K562 (cell line): ENCODE results near the gene DCP1B. TPM values are rescaled to one million over a fixed set of nuclear protein-coding genes. Genes with fewer than 3 reads are reported as not detected.

ENCODE experiments used
- ATAC-seq: fragments of 200-7000 bp; cut with Tn5 transposase; 3 replicates; pipeline ENCODE4 v1.9.1; 2020; ENCODE audit warnings: moderate library complexity
- BruUV-seq: library from RNA; stranded (reverse); fragments of 400-500 nt; replicated peaks from 2 replicates; lab custom pipeline; 2021; lab: Mats Ljungman, UMichigan
- CTCF ChIA-PET: fragments of 300-600 bp; formaldehyde crosslinking; extraction: SDS; loops from one replicate; lab custom pipeline; 2021; ENCODE audit warnings: low intra/inter-chr PET ratio; lab: Yijun Ruan, JAX
- POLR2A ChIA-PET: fragments of 300-600, 350-650 bp; sonication (Branson Sonifier 250); formaldehyde crosslinking; extraction: SDS; loops from one replicate; lab custom pipeline; 2021; ENCODE audit warnings: antibody characterized with exemption, inconsistent platforms; lab: Yijun Ruan, JAX
- DNase-seq, 4 experiments: peaks; one replicate each; pipeline versions ENCODE4 v3.0.0 to v3.0.0-alpha.2; 2011 to 2018; ENCODE audit warnings: low spot score in 3 of 4, mixed read lengths in 3 of 4; ENCODE audit errors: extremely low read depth in 1 of 4
- FAIRE-seq: peaks from 2 replicates; lab custom pipeline; 2011; peaks lifted over from hg19 to GRCh38; lab: Jason Lieb, UNC
- H2AFZ ChIP-seq: 2 replicates; pipeline ENCODE4 v1.6.0; 2011; ENCODE audit warnings: low read depth, low read length, control low read depth, inconsistent platforms
- H3K27ac ChIP-seq: fragments of 200-600 bp; 3 replicates; pipeline ENCODE4 v1.8.0; 2011; ENCODE audit warnings: low read depth, mild to moderate bottlenecking, control low read depth, inconsistent platforms, low read length, moderate library complexity, mixed read lengths; ENCODE audit errors: extremely low read depth
- H3K27me3 ChIP-seq, 2 experiments: fragments of 300-600 bp in 1 of 2; 2 replicates in 1 of 2; 3 replicates in 1 of 2; pipeline versions ENCODE4 v1.6.0 to v1.8.0; 2011; ENCODE audit warnings: inconsistent platforms in 2 of 2, low read length in 2 of 2, mild to moderate bottlenecking in 1 of 2, mixed read lengths in 1 of 2, moderate library complexity in 1 of 2; ENCODE audit not compliant: control insufficient read depth in 2 of 2, insufficient read depth in 2 of 2
- H3K36me3 ChIP-seq: fragments of 300-600 bp; 3 replicates; pipeline ENCODE4 v1.8.0; 2011; ENCODE audit warnings: mild to moderate bottlenecking, low read length, inconsistent platforms; ENCODE audit not compliant: control insufficient read depth, insufficient read depth
- H3K4me1 ChIP-seq, 2 experiments: fragments of 200-600 bp in 1 of 2; replicated peaks in 1 of 2; 2 replicates in 1 of 2; 3 replicates in 1 of 2; pipeline versions ENCODE4 v1.5.1 to v1.8.0; 2011; ENCODE audit warnings: inconsistent platforms in 2 of 2, low read length in 2 of 2, mild to moderate bottlenecking in 1 of 2, mixed read lengths in 1 of 2, moderate library complexity in 1 of 2; ENCODE audit not compliant: control insufficient read depth in 2 of 2, insufficient read depth in 2 of 2
- H3K4me2 ChIP-seq: 2 replicates; pipeline ENCODE4 v1.6.1; 2011; ENCODE audit warnings: low read length, control low read depth, inconsistent platforms, mixed read lengths; ENCODE audit not compliant: insufficient read depth
- H3K4me3 ChIP-seq: fragments of 200-600 bp; sonication (generic), shearing (Covaris generic); 2 replicates; pipeline ENCODE4 v1.5.1; 2016; ENCODE audit warnings: control low read depth, inconsistent platforms
- H3K79me2 ChIP-seq: fragments of 200-600 bp; 3 replicates; pipeline ENCODE4 v1.8.0; 2011; ENCODE audit warnings: low read length, inconsistent platforms; ENCODE audit not compliant: control insufficient read depth, insufficient read depth
- H3K9ac ChIP-seq, 2 experiments: 2 replicates each; pipeline versions ENCODE4 v1.6.0 to v1.6.1; 2011; ENCODE audit warnings: low read depth in 2 of 2, low read length in 2 of 2, control low read depth in 1 of 2, inconsistent platforms in 1 of 2, mild to moderate bottlenecking in 1 of 2, mixed read lengths in 1 of 2; ENCODE audit not compliant: insufficient read depth in 1 of 2
- H3K9me1 ChIP-seq: one replicate; pipeline ENCODE4 v1.6.0; 2011; ENCODE audit warnings: inconsistent platforms, mild to moderate bottlenecking, low read length, moderate library complexity; ENCODE audit not compliant: control insufficient read depth, insufficient read depth
- H3K9me3 ChIP-seq: replicated peaks from 2 replicates; pipeline ENCODE4 v1.5.1; 2011; ENCODE audit warnings: low read depth, low read length, inconsistent platforms; ENCODE audit not compliant: control insufficient read depth, insufficient read depth
- H4K20me1 ChIP-seq: replicated peaks from 2 replicates; pipeline ENCODE4 v1.6.1; 2011; ENCODE audit warnings: low read length, inconsistent platforms, mixed read lengths; ENCODE audit not compliant: control insufficient read depth, insufficient read depth
- CHD1 ChIP-seq: fragments of 200-600 bp; sonication (generic); IDR thresholded peaks from one replicate; pipeline ENCODE4 v1.6.1; 2012; ENCODE audit warnings: mild to moderate bottlenecking, moderate library complexity, low read length, inconsistent platforms
- DMBX1 ChIP-seq: fragments of 250-450 bp; sonication (Bioruptor Pico); IDR thresholded peaks from 2 replicates; pipeline ENCODE4 v1.8.0; 2022; ENCODE audit warnings: inconsistent platforms, mild to moderate bottlenecking, moderate library complexity, borderline replicate concordance
- JUN ChIP-seq, 2 experiments: sonication (generic) in 1 of 2; formaldehyde crosslinking in 1 of 2; IDR thresholded peaks; 2 replicates each; pipeline versions ENCODE4 v1.6.1 to v1.8.0; 2012 to 2022; ENCODE audit warnings: borderline replicate concordance in 2 of 2, mild to moderate bottlenecking in 2 of 2, improper control_type of control experiment in 1 of 2, low read depth in 1 of 2, low read length in 1 of 2, missing genetic modification reagents in 1 of 2
- POLR2G ChIP-seq: fragments of 200-400 bp; formaldehyde crosslinking; IDR thresholded peaks from 2 replicates; pipeline ENCODE4 v1.6.1; 2017; ENCODE audit warnings: low read depth, mild to moderate bottlenecking, antibody characterized with exemption, low read length, moderate library complexity
- TCF7L2 ChIP-seq: fragments of 150-350 bp; IDR thresholded peaks from 2 replicates; pipeline ENCODE4 v1.6.1; 2016; ENCODE audit warnings: low read depth, mild to moderate bottlenecking, low read length, moderate library complexity
- TEAD1 ChIP-seq, 2 experiments: fragments of 450-650 bp in 1 of 2; sonication (generic) in 1 of 2; formaldehyde crosslinking; IDR thresholded peaks; 2 replicates each; pipeline versions ENCODE4 v1.4.0 to v1.8.0; 2020 to 2022; ENCODE audit warnings: mild to moderate bottlenecking in 2 of 2, missing genetic modification reagents in 1 of 2
- ZFP36 ChIP-seq: fragments of 150-350 bp; IDR thresholded peaks from 2 replicates; pipeline ENCODE4 v1.6.1; 2018; ENCODE audit warnings: low read length, low read depth; ENCODE audit not compliant: partially characterized antibody
- WGBS: fragments of 100-300 bp; shearing (Covaris generic); methylation state at CpG from one replicate; pipeline ENCODE4 v1.1.6; 2016; ENCODE audit warnings: low coverage, mixed read lengths; ENCODE audit not compliant: insufficient coverage; ENCODE audit errors: missing lambda C conversion rate; 5-methylcytosine and 5-hydroxymethylcytosine counted together
- in situ Hi-C: fragments of 300-500 bp; cut with MboI; formaldehyde crosslinking; loops from 4 replicates; pipeline ENCODE4 v1.15.0; 2018; ENCODE audit warnings: inconsistent platforms, mixed read lengths
- intact Hi-C: fragments of 100-400 bp; cut with micrococcal nuclease; formaldehyde crosslinking; loops from 2 replicates; pipeline ENCODE4 v1.14.2; 2022
- polyA plus RNA-seq, 8 experiments: library from polyadenylated mRNA; depleted of rRNA in 4 of 8; stranded (reverse) in 5 of 8; unstranded in 3 of 8; fragments of >200 nt; fragmentation: Nextera tagmentation in 2 of 8; fragmentation: Illumina TruSeq in 1 of 8; extraction: Ambion mirVana in 2 of 8; extraction: Trizol in 1 of 8; gene quantifications; 2 replicates each; pipeline versions ENCODE4 v1.2.1 to v1.2.3, GENCODE V29; 2011 to 2014; ENCODE audit warnings: inconsistent platforms in 1 of 8, missing spikeins in 1 of 8
- total RNA-seq, 7 experiments: library from RNA; depleted of rRNA in 6 of 7; stranded (reverse); fragments of >200 nt in 6 of 7; fragmentation: Illumina TruSeq in 2 of 7; extraction: Trizol in 2 of 7; gene quantifications; 2 replicates each; pipeline versions ENCODE4 v1.2.1 to v1.2.3, GENCODE V29; 2011 to 2021; ENCODE audit warnings: low replicate concordance in 1 of 7
- TF ChIP-seq, protein P1 (sequence below): IDR thresholded peaks from 2 replicates; pipeline ENCODE4 v1.6.1; 2014; ENCODE audit warnings: antibody characterized with exemption

The DCP1B gene
- total and polyA plus RNA-seq, 9 of the 15 experiments (the other 6 are each of a cell fraction or from before 2014, with no cell fraction given) = 0.83 to 7.3 (median 3.4) TPM

DNA sequence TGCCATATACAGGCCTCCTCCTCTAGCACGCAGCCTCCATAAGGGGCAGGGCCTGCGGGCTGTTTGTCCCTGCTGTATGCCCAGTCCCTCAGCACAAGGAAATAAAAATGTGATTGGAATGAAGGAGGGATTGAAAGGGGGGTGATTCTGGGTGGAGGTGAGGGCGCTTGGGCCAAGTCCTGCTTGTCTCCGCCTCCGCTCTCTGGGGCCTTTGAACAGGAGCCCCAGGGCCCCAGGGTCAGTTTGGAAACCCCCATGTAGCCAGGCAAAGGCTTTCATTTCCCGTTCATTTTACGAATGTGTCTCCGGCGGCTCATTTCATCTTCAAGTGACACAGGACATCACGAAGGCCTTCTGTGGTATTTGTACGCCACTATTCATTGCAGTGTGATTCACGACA, 81.3 kb downstream of the DCP1B start:
- CTCF ChIA-PET = no interaction called here
- no peak for FAIRE-seq
- intact Hi-C loops = no loop called here

More for the DNA sequence above, 81.3 kb downstream of the DCP1B start:
- no peak for DNase-seq
- no peak overlapping the region for H2AFZ ChIP-seq
- no peak overlapping the region for H3K27ac ChIP-seq
- WGBS = 49% methylated on average over 8 of the region's 12 CpGs
- no peak overlapping the region for H3K9ac ChIP-seq
- TF ChIP-seq DMBX1 (CRISPR knock-in tag) (no peak), POLR2G (no peak), CHD1 (no peak), JUN (IDR thresholded peaks at IDR 0.05; ENCODE audit: borderline replicate concordance, low read depth, low read length) (no peak), JUN (CRISPR knock-in tag; IDR thresholded peaks at IDR 0.05; ENCODE audit: borderline replicate concordance) (no peak), TCF7L2 (no peak), TEAD1 (CRISPR knock-in tag; IDR thresholded peaks at IDR 0.05) (no peak), ZFP36 (no peak)
- TF ChIP-seq, protein P1, sequence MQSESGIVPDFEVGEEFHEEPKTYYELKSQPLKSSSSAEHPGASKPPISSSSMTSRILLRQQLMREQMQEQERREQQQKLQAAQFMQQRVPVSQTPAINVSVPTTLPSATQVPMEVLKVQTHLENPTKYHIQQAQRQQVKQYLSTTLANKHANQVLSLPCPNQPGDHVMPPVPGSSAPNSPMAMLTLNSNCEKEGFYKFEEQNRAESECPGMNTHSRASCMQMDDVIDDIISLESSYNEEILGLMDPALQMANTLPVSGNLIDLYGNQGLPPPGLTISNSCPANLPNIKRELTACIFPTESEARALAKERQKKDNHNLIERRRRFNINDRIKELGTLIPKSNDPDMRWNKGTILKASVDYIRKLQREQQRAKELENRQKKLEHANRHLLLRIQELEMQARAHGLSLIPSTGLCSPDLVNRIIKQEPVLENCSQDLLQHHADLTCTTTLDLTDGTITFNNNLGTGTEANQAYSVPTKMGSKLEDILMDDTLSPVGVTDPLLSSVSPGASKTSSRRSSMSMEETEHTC = no peak
- TF ChIP-seq, all 486 proteins: peak for 0
- H3K79me2 ChIP-seq = no peaks in the 10 kb centered on the region
- H3K36me3 ChIP-seq = no peaks in the 10 kb centered on the region
- peaks cover 12 to 25% of the 10 kb centered on the region in 2 experiments for H3K4me1 ChIP-seq
- no peak for ATAC-seq
- H3K27me3 ChIP-seq = peaks cover 2 to 33% of the 10 kb centered on the region in 2 experiments; a peak in 2 of 5 replicates
- BruUV-seq = no TSS peak
- no peak overlapping the region for H3K4me3 ChIP-seq
- H4K20me1 ChIP-seq = no peaks in the 10 kb centered on the region; the same call in 1 of the 2 replicates
- H3K9me3 ChIP-seq = no peaks in the 10 kb centered on the region
- H3K9me1 ChIP-seq = no peaks in the 10 kb centered on the region
- no peak overlapping the region for H3K4me2 ChIP-seq
- in situ Hi-C loops = no loop called here
- POLR2A ChIA-PET = no interaction called here
